Endothelial cell (in vitro differentiated cells): ENCODE results near the gene KYAT1. TPM values are rescaled to one million over a fixed set of nuclear protein-coding genes. Genes with fewer than 3 reads are reported as not detected.

Experiments
- DNase-seq: peaks from one replicate; pipeline ENCODE4 v3.0.0; 2021; ENCODE audit warnings: low spot score
- H3K27ac Mint-ChIP-seq: one replicate; pipeline ENCODE4 v1.8.0; 2021; ENCODE audit warnings: mixed read lengths, inconsistent platforms; ENCODE audit not compliant: unreplicated experiment
- H3K27me3 Mint-ChIP-seq: one replicate; pipeline ENCODE4 v1.8.0; 2021; ENCODE audit warnings: mild to moderate bottlenecking, moderate library complexity, mixed read lengths, inconsistent platforms; ENCODE audit not compliant: unreplicated experiment
- H3K36me3 Mint-ChIP-seq: one replicate; pipeline ENCODE4 v1.8.0; 2021; ENCODE audit warnings: mild to moderate bottlenecking, low read depth, mixed read lengths, inconsistent platforms; ENCODE audit not compliant: unreplicated experiment
- H3K4me1 Mint-ChIP-seq: one replicate; pipeline ENCODE4 v1.8.0; 2021; ENCODE audit warnings: mild to moderate bottlenecking, mixed read lengths, inconsistent platforms; ENCODE audit not compliant: unreplicated experiment
- H3K4me3 Mint-ChIP-seq: one replicate; pipeline ENCODE4 v1.8.0; 2021; ENCODE audit warnings: mild to moderate bottlenecking, mixed read lengths, inconsistent platforms; ENCODE audit not compliant: unreplicated experiment
- H3K9me3 Mint-ChIP-seq: one replicate; pipeline ENCODE4 v1.8.0; 2021; ENCODE audit warnings: mixed read lengths, inconsistent platforms; ENCODE audit not compliant: unreplicated experiment
- CTCF ChIP-seq: fragments of 200-600 bp; sonication (generic); IDR thresholded peaks from one replicate; pipeline ENCODE4 v1.5.0; 2021; ENCODE audit warnings: antibody characterized with exemption; ENCODE audit not compliant: unreplicated experiment
- total RNA-seq: library from RNA; stranded (reverse); fragmentation: NEBNext Ultra II Directional; extraction: Animal tissue kit (Norgen Biotek cat#: 25700); gene quantifications from one replicate; pipeline ENCODE4 v1.2.1, GENCODE V29; 2021; ENCODE audit not compliant: unreplicated experiment

The KYAT1 gene
- total RNA-seq, 1 donor from 2014 or later = 3.3 TPM

GRCh38 chr9:128840524-128840923 is 41.2 kb downstream of the KYAT1 start:
- TF ChIP-seq CTCF = no peak
- no peak for DNase-seq
- H3K9me3 Mint-ChIP-seq = no peaks in the 10 kb centered on the region
- H3K27ac Mint-ChIP-seq = no peak overlapping the region
- peaks cover 6% of the 10 kb centered on the region for H3K27me3 Mint-ChIP-seq
- no peak overlapping the region for H3K4me3 Mint-ChIP-seq
- no peaks in the 10 kb centered on the region for H3K36me3 Mint-ChIP-seq
- no peaks in the 10 kb centered on the region for H3K4me1 Mint-ChIP-seq

DNA sequence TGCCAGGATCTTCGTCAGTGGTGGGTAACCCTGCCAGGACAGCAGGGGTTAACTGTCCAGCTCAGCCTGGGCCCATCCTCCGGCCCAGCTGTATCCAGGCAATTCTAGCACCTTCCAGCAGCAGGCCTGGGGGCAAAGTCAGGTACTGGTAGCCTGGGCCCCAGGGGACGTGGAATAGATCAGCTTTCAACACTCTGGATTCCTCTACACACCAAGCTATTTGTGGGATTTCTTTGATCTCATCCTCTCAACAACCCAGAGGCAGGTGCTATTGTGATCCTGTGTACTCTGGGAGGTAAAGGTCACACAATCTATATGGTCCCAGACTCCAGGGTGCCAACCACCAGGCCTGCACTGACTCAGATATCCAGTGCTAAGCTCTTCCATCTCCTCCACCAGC is 43.4 kb downstream of the KYAT1 start:
- peaks cover 5% of the 10 kb centered on the region for H3K27me3 Mint-ChIP-seq
- H3K4me3 Mint-ChIP-seq = no peak overlapping the region
- no peak overlapping the region for H3K27ac Mint-ChIP-seq
- no peaks in the 10 kb centered on the region for H3K9me3 Mint-ChIP-seq
- H3K4me1 Mint-ChIP-seq = no peaks in the 10 kb centered on the region
- no peak for TF ChIP-seq CTCF
- H3K36me3 Mint-ChIP-seq = peaks cover 4% of the 10 kb centered on the region
- DNase-seq = no peak

DNA sequence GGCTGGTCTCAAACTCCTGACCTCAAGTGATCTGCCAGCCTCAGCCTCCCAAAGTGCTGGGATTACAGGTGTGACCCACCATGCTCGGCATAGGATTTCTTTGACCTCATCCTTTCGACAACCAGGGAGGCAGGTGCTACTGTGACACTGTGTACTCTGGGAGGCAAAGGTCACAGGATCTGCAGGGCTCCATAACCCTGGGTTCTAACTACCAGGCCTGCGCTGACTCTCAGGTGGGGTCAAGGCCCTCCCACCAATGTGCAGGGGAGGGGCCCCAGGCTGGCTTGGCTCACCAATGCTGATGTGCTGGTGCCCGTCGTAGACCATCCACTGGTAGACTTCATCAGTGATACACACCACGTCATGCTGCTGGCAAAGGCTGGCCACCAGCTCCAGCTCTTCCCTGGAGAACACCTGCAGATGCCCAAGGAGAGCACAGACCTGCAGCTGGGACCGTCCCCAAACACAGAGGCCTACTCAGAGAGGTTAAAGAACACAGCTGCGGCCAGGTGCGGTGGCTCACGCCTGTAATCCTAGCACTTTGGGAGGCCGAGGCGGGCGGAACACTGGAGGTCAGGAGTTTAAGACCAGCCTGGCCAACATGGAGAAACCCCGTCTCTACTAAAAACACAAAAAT is 45.1 kb downstream of the KYAT1 start:
- no peak overlapping the region for H3K27ac Mint-ChIP-seq
- DNase-seq = no peak
- no peak overlapping the region for H3K4me3 Mint-ChIP-seq
- H3K9me3 Mint-ChIP-seq = no peaks in the 10 kb centered on the region
- no peak for TF ChIP-seq CTCF
- peaks cover 4% of the 10 kb centered on the region for H3K36me3 Mint-ChIP-seq
- H3K4me1 Mint-ChIP-seq = no peaks in the 10 kb centered on the region
- peaks cover 12% of the 10 kb centered on the region for H3K27me3 Mint-ChIP-seq

DNA sequence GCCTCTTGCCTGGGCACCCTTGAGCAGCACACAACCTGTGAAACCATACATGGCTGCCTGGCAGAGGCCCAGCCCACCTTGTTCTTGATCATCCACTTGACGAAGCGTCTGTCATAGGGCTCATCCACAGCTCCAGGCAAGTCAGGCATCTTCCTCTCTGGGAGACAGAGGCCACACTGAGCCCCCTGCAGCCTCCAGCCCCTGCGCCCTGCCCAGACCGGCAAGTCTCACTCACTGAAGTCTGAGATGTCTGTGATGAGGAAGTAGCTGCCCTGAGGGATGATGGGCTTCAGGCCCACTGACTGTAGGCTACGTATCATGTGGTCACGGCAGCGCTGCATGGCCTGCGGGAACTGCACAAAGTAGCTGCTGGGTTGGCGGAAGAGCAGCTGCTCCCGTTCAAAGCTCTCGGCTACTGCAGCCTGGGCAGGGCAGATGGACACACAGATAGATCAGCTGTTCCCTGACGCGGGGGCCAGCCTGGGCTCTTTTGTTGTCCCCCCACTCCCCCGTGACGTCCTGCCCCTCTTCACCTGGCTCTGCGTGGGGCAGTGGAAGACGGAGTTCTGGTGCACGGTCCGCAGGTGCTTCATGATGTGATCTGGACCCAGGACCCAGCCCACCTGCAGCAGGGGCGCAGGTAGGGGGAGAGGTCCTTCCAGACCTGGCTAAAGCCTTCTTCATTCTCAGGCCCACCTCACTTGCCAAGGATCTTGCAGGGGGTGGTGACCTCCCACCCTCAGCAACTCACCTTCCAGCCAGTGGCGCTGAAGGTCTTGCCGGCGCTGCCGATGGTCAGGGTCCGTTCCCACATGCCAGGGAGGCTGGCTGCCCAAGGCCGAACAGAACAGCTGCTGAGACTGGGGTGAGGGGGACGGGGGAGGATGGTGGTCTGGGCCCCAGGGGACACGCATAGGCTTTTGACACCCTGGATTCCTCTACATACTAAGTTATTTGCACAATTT is 46.2 kb downstream of the KYAT1 start:
- Mint-ChIP-seq H3K4me3 (no peak overlapping the region), H3K36me3 (peaks cover 4% of the 10 kb centered on the region), H3K27me3 (peaks cover 7% of the 10 kb centered on the region), H3K9me3 (no peaks in the 10 kb centered on the region), H3K4me1 (no peaks in the 10 kb centered on the region), H3K27ac (no peak overlapping the region)
- no peak for TF ChIP-seq CTCF
- DNase-seq = no peak

GRCh38 chr9:128833696-128834095 is 48.1 kb downstream of the KYAT1 start:
- peaks cover 8% of the 10 kb centered on the region for H3K36me3 Mint-ChIP-seq
- H3K4me1 Mint-ChIP-seq = peaks cover 5% of the 10 kb centered on the region
- H3K27me3 Mint-ChIP-seq = peaks cover 7% of the 10 kb centered on the region
- no peaks in the 10 kb centered on the region for H3K9me3 Mint-ChIP-seq
- TF ChIP-seq CTCF = no peak
- no peak for DNase-seq
- H3K27ac Mint-ChIP-seq = no peak overlapping the region
- no peak overlapping the region for H3K4me3 Mint-ChIP-seq
